Tongue (tissue), 2 donors: ENCODE measurements around the gene PTPN14. TPM values are rescaled to one million over a fixed set of nuclear protein-coding genes. Genes with fewer than 3 reads are reported as not detected.
A peak's percentile ranks its signal among the peaks of the same experiment; 100 is the strongest.

Experiments
- DNase-seq: peaks from one replicate; pipeline ENCODE4 v3.0.0-alpha.2; 2015
- total RNA-seq: library from RNA; depleted of rRNA; stranded (reverse); fragments of >200 nt; gene quantifications from one replicate; pipeline ENCODE4 v1.2.3, GENCODE V29; 2014

PTPN14 gene
- total RNA-seq, 1 donor from 2014 or later, result 36.1 TPM

GRCh38 chr1:214329470-214330220 lies 221.8 kb downstream of the PTPN14 start:
- DNase-seq, result no peak

- peak; percentile 92 for DNase-seq
Observed at GRCh38 chr1:214328770-214329469, 222.5 kb downstream of the PTPN14 start.

- DNase-seq, result no peak
Observed at GRCh38 chr1:214327514-214327913, 223.9 kb downstream of the PTPN14 start.

- DNase-seq, result no peak
Observed at GRCh38 chr1:214326406-214326805, 225.0 kb downstream of the PTPN14 start.

GRCh38 chr1:214324896-214325800 lies 226.3 kb downstream of the PTPN14 start:
- DNase-seq, result no peak

- no peak for DNase-seq
Observed at GRCh38 chr1:214321705-214322453, 229.5 kb downstream of the PTPN14 start.

GRCh38 chr1:214319938-214320337 lies 231.5 kb downstream of the PTPN14 start:
- DNase-seq, result no peak

GRCh38 chr1:214318956-214319736 lies 232.3 kb downstream of the PTPN14 start:
- no peak for DNase-seq

- DNase-seq, result no peak
Observed at GRCh38 chr1:214318356-214318755, 233.0 kb downstream of the PTPN14 start.

GRCh38 chr1:214317734-214318133 lies 233.7 kb downstream of the PTPN14 start:
- no peak for DNase-seq

- DNase-seq, result no peak
Observed at GRCh38 chr1:214317300-214317699, 234.1 kb downstream of the PTPN14 start.

GRCh38 chr1:214316593-214316992 lies 234.8 kb downstream of the PTPN14 start:
- DNase-seq, result no peak

- no peak for DNase-seq
Observed at GRCh38 chr1:214314178-214314843, 237.1 kb downstream of the PTPN14 start.

- no peak for DNase-seq
Observed at GRCh38 chr1:214312530-214313051, 238.8 kb downstream of the PTPN14 start.

GRCh38 chr1:214310777-214311690 lies 240.4 kb downstream of the PTPN14 start:
- DNase-seq, result no peak

GRCh38 chr1:214310010-214310409 lies 241.4 kb downstream of the PTPN14 start:
- no peak for DNase-seq

GRCh38 chr1:214306269-214306668 lies 245.1 kb downstream of the PTPN14 start:
- DNase-seq, result no peak

GRCh38 chr1:214305164-214305751 lies 246.1 kb downstream of the PTPN14 start:
- DNase-seq, result no peak
